OCI-LY3 (cell line): ENCODE data around the gene CYP4F2.

Experiments
- H2AFZ ChIP-seq: fragments of 200-600, 300-600 bp; shearing (Covaris generic); 2 replicates; pipeline ENCODE4 v1.6.0; 2014; ENCODE audit warnings: antibody characterized with exemption, low read depth, low read length
- H3K27ac ChIP-seq: fragments of 200-600, 300-600 bp; sonication (generic); 2 replicates; pipeline ENCODE4 v1.5.1; 2014; ENCODE audit warnings: mild to moderate bottlenecking, low read length, moderate library complexity, mixed read lengths
- H3K27me3 ChIP-seq: fragments of 200-600, 300-600 bp; sonication (generic); 2 replicates; pipeline ENCODE4 v1.6.1; 2014; ENCODE audit warnings: low read depth, low read length, mixed read lengths
- H3K36me3 ChIP-seq: fragments of 200-600, 300-600 bp; sonication (generic); replicated peaks from 2 replicates; pipeline ENCODE3; 2014; ENCODE audit warnings: low read depth, low read length, mixed read lengths
- H3K4me1 ChIP-seq: fragments of 300-600, 200-600 bp; sonication (generic); 2 replicates; pipeline ENCODE4 v1.6.1; 2014; ENCODE audit warnings: low read length, mixed read lengths
- H3K4me2 ChIP-seq: fragments of 200-600, 300-600 bp; sonication (generic); 2 replicates; pipeline ENCODE4 v1.6.1; 2014; ENCODE audit warnings: low read length, mixed read lengths
- H3K4me3 ChIP-seq: fragments of 300-600, 200-600 bp; sonication (generic); 2 replicates; pipeline ENCODE4 v1.5.1; 2014; ENCODE audit warnings: antibody characterized with exemption, mild to moderate bottlenecking, low read length, moderate library complexity
- H3K79me2 ChIP-seq: fragments of 300-600, 200-600 bp; shearing (Covaris generic); 2 replicates; pipeline ENCODE4 v1.6.1; 2014; ENCODE audit warnings: mild to moderate bottlenecking, low read length, mixed read lengths
- H3K9ac ChIP-seq: fragments of 300-600, 200-600 bp; shearing (Covaris generic); 2 replicates; pipeline ENCODE4 v1.6.0; 2014; ENCODE audit warnings: mild to moderate bottlenecking, low read length, moderate library complexity
- H3K9me3 ChIP-seq: fragments of 200-600, 300-600 bp; shearing (Covaris generic); 2 replicates; pipeline ENCODE4 v1.6.1; 2014; ENCODE audit warnings: low read length, mixed read lengths; ENCODE audit not compliant: insufficient read depth
- H4K20me1 ChIP-seq: fragments of 200-600, 300-600 bp; sonication (generic); 2 replicates; pipeline ENCODE4 v1.6.1; 2016; ENCODE audit warnings: low read length, mixed read lengths; ENCODE audit not compliant: insufficient read depth
- CTCF ChIP-seq: fragments of 200-600, 300-600 bp; sonication (generic); IDR thresholded peaks from 2 replicates; pipeline ENCODE4 v1.5.1; 2014; ENCODE audit warnings: antibody characterized with exemption, low read length, low read depth
- EZH2phosphoT487 ChIP-seq: fragments of 200-600 bp; shearing (Covaris generic); IDR thresholded peaks from 2 replicates; pipeline ENCODE4 v1.6.1; 2018; ENCODE audit warnings: antibody characterized with exemption, mixed run types, low read depth

CYP4F2 gene

GRCh38 chr19:15863272-15863671 lies 34.6 kb downstream of the CYP4F2 start:
- Histone ChIP-seq H2AFZ (no peak overlapping the region), H3K9ac (no peak overlapping the region)
- TF ChIP-seq EZH2phosphoT487 (no peak), CTCF (no peak)

GRCh38 chr19:15862444-15862843 lies 35.4 kb downstream of the CYP4F2 start:
- Histone ChIP-seq H3K9me3 (no peaks in the 10 kb centered on the region), H3K4me2 (no peak overlapping the region), H3K79me2 (no peaks in the 10 kb centered on the region), H3K4me1 (no peaks in the 10 kb centered on the region), H4K20me1 (no peaks in the 10 kb centered on the region), H3K9ac (no peak overlapping the region), H3K36me3 (no peaks in the 10 kb centered on the region), H3K27ac (no peak overlapping the region), H3K4me3 (no peak overlapping the region), H3K27me3 (no peaks in the 10 kb centered on the region), H2AFZ (no peak overlapping the region)
- no peak for TF ChIP-seq EZH2phosphoT487
- TF ChIP-seq CTCF: no peak

More at GRCh38 chr19:15863272-15863671, 34.6 kb downstream of the CYP4F2 start:
- H4K20me1 ChIP-seq: no peaks in the 10 kb centered on the region
- H3K4me1 ChIP-seq: no peaks in the 10 kb centered on the region
- H3K9me3 ChIP-seq: no peaks in the 10 kb centered on the region
- H3K27me3 ChIP-seq: no peaks in the 10 kb centered on the region
- H3K4me3 ChIP-seq: no peak overlapping the region
- H3K27ac ChIP-seq: no peak overlapping the region
- H3K4me2 ChIP-seq: no peak overlapping the region
- H3K36me3 ChIP-seq: no peaks in the 10 kb centered on the region
- H3K79me2 ChIP-seq: no peaks in the 10 kb centered on the region

DNA sequence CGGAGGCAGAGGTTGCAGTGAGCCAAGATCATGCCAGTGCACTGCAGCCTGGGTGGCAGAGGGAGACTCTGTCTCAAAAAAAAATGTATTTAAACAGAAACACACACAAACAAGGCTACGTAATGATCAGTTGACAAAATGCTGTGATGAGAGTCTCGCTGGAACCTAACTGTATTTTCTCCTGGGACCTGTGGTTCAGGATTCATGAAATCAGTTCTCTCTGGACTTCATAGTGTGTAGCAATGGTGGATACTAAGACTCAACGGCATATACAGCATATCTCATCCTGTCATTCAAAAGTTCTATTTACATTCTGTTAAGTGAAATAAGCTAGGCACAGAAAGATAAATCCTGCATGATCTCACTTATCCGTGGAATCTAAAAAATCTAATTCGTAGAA lies 37.4 kb downstream of the CYP4F2 start:
- TF ChIP-seq CTCF: no peak
- TF ChIP-seq EZH2phosphoT487: no peak

GRCh38 chr19:15859187-15859586 lies 38.7 kb downstream of the CYP4F2 start:
- H3K36me3 ChIP-seq: no peaks in the 10 kb centered on the region
- no peak overlapping the region for H3K4me3 ChIP-seq
- H3K79me2 ChIP-seq: no peaks in the 10 kb centered on the region
- no peak overlapping the region for H2AFZ ChIP-seq
- no peaks in the 10 kb centered on the region for H3K9me3 ChIP-seq
- no peak overlapping the region for H3K9ac ChIP-seq
- no peak overlapping the region for H3K27ac ChIP-seq
- no peak for TF ChIP-seq CTCF
- no peak for TF ChIP-seq EZH2phosphoT487
- no peak overlapping the region for H3K4me2 ChIP-seq
- no peaks in the 10 kb centered on the region for H4K20me1 ChIP-seq
- no peaks in the 10 kb centered on the region for H3K27me3 ChIP-seq
- no peaks in the 10 kb centered on the region for H3K4me1 ChIP-seq

More for the DNA sequence above, 37.4 kb downstream of the CYP4F2 start:
- H3K27ac ChIP-seq: no peak overlapping the region
- H2AFZ ChIP-seq: no peak overlapping the region
- H4K20me1 ChIP-seq: no peaks in the 10 kb centered on the region
- H3K4me1 ChIP-seq: no peaks in the 10 kb centered on the region
- no peaks in the 10 kb centered on the region for H3K27me3 ChIP-seq
- no peaks in the 10 kb centered on the region for H3K9me3 ChIP-seq
- no peaks in the 10 kb centered on the region for H3K79me2 ChIP-seq
- H3K36me3 ChIP-seq: no peaks in the 10 kb centered on the region
- H3K9ac ChIP-seq: no peak overlapping the region
- no peak overlapping the region for H3K4me2 ChIP-seq
- no peak overlapping the region for H3K4me3 ChIP-seq
